Tibial nerve (tissue), 4 donors: Measurements from ENCODE around the gene CD82. TPM values are rescaled to one million over a fixed set of nuclear protein-coding genes. Genes with fewer than 3 reads are reported as not detected.

Source experiments
- DNase-seq, 2 donors: peaks; one replicate each; pipeline ENCODE4 v3.0.0-alpha.2; 2019; ENCODE audit warnings: low spot score in 2 of 2
- H3K27ac ChIP-seq, 4 donors: fragments of 200-600 bp; sonication (generic) in 3 of 4; one replicate each; pipeline ENCODE4 v1.5.1; 2017 to 2019; ENCODE audit warnings: mild to moderate bottlenecking in 1 of 4
- H3K27me3 ChIP-seq, 2 donors: fragments of 200-600 bp; sonication (generic) in 1 of 2; one replicate each; pipeline versions ENCODE4 v1.5.1 to v1.6.0; 2017 to 2019
- H3K36me3 ChIP-seq, 3 donors: fragments of 200-600 bp; sonication (generic); one replicate each; pipeline ENCODE4 v1.5.1; 2018 to 2019
- H3K4me1 ChIP-seq, 4 donors: fragments of 200-600 bp; sonication (generic) in 3 of 4; one replicate each; pipeline ENCODE4 v1.5.1; 2017 to 2019
- H3K4me3 ChIP-seq, 4 donors: fragments of 200-600 bp; sonication (generic) in 3 of 4; one replicate each; pipeline ENCODE4 v1.5.1; 2017 to 2019; ENCODE audit warnings: mild to moderate bottlenecking in 1 of 4, moderate library complexity in 1 of 4
- H3K9me3 ChIP-seq, 4 donors: fragments of 200-600 bp; sonication (generic) in 3 of 4; one replicate each; pipeline ENCODE4 v1.5.1; 2017 to 2019
- CTCF ChIP-seq, 5 experiments: fragments of 200-600 bp in 3 of 5; fragments of 450-650 bp in 2 of 5; sonication (generic) in 3 of 5; IDR thresholded peaks; one replicate each; pipeline ENCODE4 v1.5.1; 2016 to 2019; ENCODE audit warnings: antibody characterized with exemption in 5 of 5, mild to moderate bottlenecking in 3 of 5, moderate library complexity in 2 of 5
- EP300 ChIP-seq, 2 donors: sonication (generic); formaldehyde crosslinking; IDR thresholded peaks; one replicate each; pipeline ENCODE4 v1.6.1; 2017; ENCODE audit warnings: antibody characterized with exemption in 2 of 2, mild to moderate bottlenecking in 1 of 2
- POLR2A ChIP-seq, 2 donors: fragments of 450-650 bp; IDR thresholded peaks; one replicate each; pipeline ENCODE4 v1.6.1; 2017; ENCODE audit warnings: antibody characterized with exemption in 2 of 2, mild to moderate bottlenecking in 2 of 2, moderate library complexity in 2 of 2
- WGBS, 2 donors: methylation state at CpG; one replicate each; pipeline ENCODE4 v1.1.5; 2018; 5-methylcytosine and 5-hydroxymethylcytosine counted together
- total RNA-seq, 4 donors: library from RNA; depleted of rRNA; stranded (reverse); fragments of >200 nt; gene quantifications; one replicate each; pipeline ENCODE4 v1.1.0, GENCODE V29; 2016

Gene CD82
- total RNA-seq, 4 donors from 2014 or later: 27.9 to 49.4 (median 43.4) TPM

- H3K36me3 ChIP-seq: peaks cover 0 to 38% (median 0%) of the 10 kb centered on the region in 3 donors
- no peaks in the 10 kb centered on the region for H3K27me3 ChIP-seq
- no peaks in the 10 kb centered on the region for H3K9me3 ChIP-seq
- H3K4me1 ChIP-seq: peaks cover 0 to 21% (median 6%) of the 10 kb centered on the region in 4 donors
- 50 to 72% methylated on average over 6 to 7 of the region's 7 CpGs for WGBS, 2 donors
- no peak for DNase-seq
- no peak overlapping the region for H3K4me3 ChIP-seq
- no peak for TF ChIP-seq CTCF (IDR thresholded peaks at IDR 0.05)
- TF ChIP-seq EP300 (IDR thresholded peaks at IDR 0.05): no peak
- TF ChIP-seq POLR2A (IDR thresholded peaks at IDR 0.05): no peak
- peak overlapping the region in 2 of 4 donors; percentile 18 to 45 for H3K27ac ChIP-seq
Observed at GRCh38 chr11:44611687-44612434, 46.4 kb downstream of the CD82 start.

GRCh38 chr11:44613153-44613552 lies 47.7 kb downstream of the CD82 start:
- peaks cover 0 to 34% (median 0%) of the 10 kb centered on the region in 3 donors for H3K36me3 ChIP-seq
- no peak for DNase-seq
- peaks cover 0 to 21% (median 7%) of the 10 kb centered on the region in 4 donors for H3K4me1 ChIP-seq
- TF ChIP-seq POLR2A (IDR thresholded peaks at IDR 0.05): no peak
- TF ChIP-seq CTCF (IDR thresholded peaks at IDR 0.05): no peak
- no peak for TF ChIP-seq EP300 (IDR thresholded peaks at IDR 0.05)
- H3K4me3 ChIP-seq: no peak overlapping the region
- WGBS, 2 donors: 73 to 75% methylated on average over 3 to 6 of the region's 6 CpGs
- H3K27ac ChIP-seq: no peak overlapping the region
- no peaks in the 10 kb centered on the region for H3K9me3 ChIP-seq
- H3K27me3 ChIP-seq: no peaks in the 10 kb centered on the region

DNA sequence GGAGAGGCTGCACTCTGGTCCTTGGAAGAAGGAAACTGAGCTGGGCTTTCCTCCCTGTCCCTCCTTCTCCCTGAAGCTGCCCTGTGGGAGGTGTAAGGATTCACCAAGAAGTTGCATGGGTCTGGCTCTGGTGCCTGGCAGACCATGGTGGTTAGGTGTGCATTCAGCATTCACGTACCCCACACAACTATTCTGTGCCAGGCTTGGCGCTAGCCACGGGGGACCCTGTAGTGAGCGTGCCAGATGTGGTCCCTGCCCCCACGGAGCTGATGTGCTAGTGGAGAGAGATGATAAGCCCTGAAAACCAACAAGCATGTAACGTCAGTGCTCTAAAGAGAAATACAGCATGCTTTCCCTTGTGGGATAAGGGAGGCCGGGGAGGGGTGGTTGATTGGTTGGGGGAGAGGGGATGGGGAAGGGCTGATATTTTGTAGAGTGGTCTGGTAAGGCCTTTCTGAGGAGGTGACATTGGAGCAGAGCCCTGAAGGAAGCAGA lies 48.9 kb downstream of the CD82 start:
- no peak for DNase-seq
- TF ChIP-seq POLR2A (IDR thresholded peaks at IDR 0.05) (no peak), EP300 (IDR thresholded peaks at IDR 0.05) (no peak), CTCF (IDR thresholded peaks at IDR 0.05) (no peak)
- Histone ChIP-seq H3K4me1 (peaks cover 0 to 9% (median 7%) of the 10 kb centered on the region in 4 donors), H3K36me3 (peaks cover 0 to 45% (median 6%) of the 10 kb centered on the region in 3 donors), H3K4me3 (no peak overlapping the region), H3K27me3 (no peaks in the 10 kb centered on the region), H3K9me3 (no peaks in the 10 kb centered on the region), H3K27ac (no peak overlapping the region)
- WGBS, 2 donors: 85 to 93% methylated on average over 7 of the region's 7 CpGs

DNA sequence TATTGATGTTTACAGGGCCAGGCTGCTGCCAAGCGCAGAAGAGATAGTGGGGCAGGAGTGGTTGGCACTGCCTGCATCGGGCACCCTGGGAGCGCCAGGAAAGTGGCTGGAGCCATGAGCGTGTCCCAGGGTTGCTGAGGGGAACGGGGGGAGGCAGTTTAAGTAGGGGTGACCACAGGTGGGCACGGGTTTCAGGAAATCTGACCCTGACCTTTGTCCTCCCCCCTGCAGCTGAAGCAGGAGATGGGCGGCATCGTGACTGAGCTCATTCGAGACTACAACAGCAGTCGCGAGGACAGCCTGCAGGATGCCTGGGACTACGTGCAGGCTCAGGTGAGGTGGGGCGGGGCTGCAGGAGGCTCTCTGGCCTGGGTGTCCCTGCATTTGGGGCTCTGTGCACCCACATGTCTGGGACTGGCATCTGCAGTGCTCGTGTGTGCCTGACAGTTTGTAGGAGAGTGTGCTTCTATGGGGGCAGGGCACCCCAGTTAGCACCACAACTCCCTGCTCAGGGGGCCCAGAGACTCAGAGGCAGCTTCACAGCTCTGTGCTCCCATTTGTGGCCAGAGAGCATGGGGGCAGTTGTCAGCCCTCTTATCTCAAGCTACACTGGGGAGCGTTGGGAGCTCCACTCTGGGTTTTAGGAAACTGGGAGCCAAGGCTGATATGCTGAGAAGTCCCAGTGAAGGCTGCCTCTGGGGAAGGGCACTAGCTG lies 49.7 kb downstream of the CD82 start:
- Histone ChIP-seq H3K27ac (no peak overlapping the region), H3K27me3 (no peaks in the 10 kb centered on the region), H3K4me1 (peaks cover 0 to 7% (median 3%) of the 10 kb centered on the region in 4 donors), H3K4me3 (no peak overlapping the region), H3K36me3 (peaks cover 0 to 39% (median 6%) of the 10 kb centered on the region in 3 donors), H3K9me3 (no peaks in the 10 kb centered on the region)
- 75 to 79% methylated on average over 9 to 15 of the region's 15 CpGs for WGBS, 2 donors
- DNase-seq: no peak
- TF ChIP-seq EP300 (IDR thresholded peaks at IDR 0.05) (no peak), CTCF (IDR thresholded peaks at IDR 0.05) (no peak), POLR2A (IDR thresholded peaks at IDR 0.05) (no peak)
